IMR-90 (cell line): ENCODE measurements around the gene WDR5. TPM values are rescaled to one million over a fixed set of nuclear protein-coding genes. Genes with fewer than 3 reads are reported as not detected.
A peak's percentile ranks its signal among the peaks of the same experiment; 100 is the strongest.

Experiments used
- ATAC-seq: fragments of 200-7000 bp; cut with Tn5 transposase; 2 replicates; pipeline ENCODE4 v1.9.1; 2020; ENCODE audit warnings: low read depth, mild to moderate bottlenecking, moderate library complexity
- BruUV-seq: library from RNA; stranded (reverse); fragments of 400-500 nt; replicated peaks from 2 replicates; lab custom pipeline; 2021; lab: Mats Ljungman, UMichigan
- CTCF ChIA-PET: fragments of 300-600 bp; formaldehyde crosslinking; extraction: SDS; loops from one replicate; lab custom pipeline; 2021; ENCODE audit warnings: antibody characterized with exemption; lab: Yijun Ruan, JAX
- POLR2A ChIA-PET: fragments of 300-600 bp; sonication (Branson Sonifier 250); formaldehyde crosslinking; loops from one replicate; lab custom pipeline; 2022; ENCODE audit warnings: antibody characterized with exemption; ENCODE audit not compliant: unreplicated experiment; lab: Charles Lee
- DNase-seq: peaks from one replicate; pipeline ENCODE4 v3.0.0; 2013
- H2AFZ ChIP-seq: replicated peaks from 2 replicates; pipeline ENCODE3; 2013; ENCODE audit warnings: low read length, mild to moderate bottlenecking; ENCODE audit not compliant: poor library complexity
- H2AK5ac ChIP-seq: 2 replicates; pipeline ENCODE4 v1.6.1; 2013; ENCODE audit warnings: low read depth, low read length, inconsistent platforms
- H2AK9ac ChIP-seq: replicated peaks from 2 replicates; pipeline ENCODE3; 2013; ENCODE audit warnings: mild to moderate bottlenecking, low read depth, low read length, moderate library complexity; ENCODE audit not compliant: poor library complexity
- H2BK120ac ChIP-seq: 2 replicates; pipeline ENCODE4 v1.6.1; 2013; ENCODE audit warnings: low read depth, low read length, inconsistent platforms
- H2BK15ac ChIP-seq: 3 replicates; pipeline ENCODE4 v1.6.1; 2013; ENCODE audit warnings: low read depth, low read length, inconsistent platforms
- H2BK20ac ChIP-seq: 2 replicates; pipeline ENCODE4 v1.6.1; 2013; ENCODE audit warnings: low read depth, mild to moderate bottlenecking, inconsistent platforms, low read length, moderate library complexity
- H2BK5ac ChIP-seq: 2 replicates; pipeline ENCODE4 v1.6.1; 2013; ENCODE audit warnings: mild to moderate bottlenecking, low read depth, low read length, inconsistent platforms; ENCODE audit not compliant: poor library complexity, severe bottlenecking
- H3K14ac ChIP-seq: replicated peaks from 2 replicates; pipeline ENCODE4 v1.6.1; 2013; ENCODE audit warnings: low read depth, low read length, inconsistent platforms
- H3K18ac ChIP-seq: 2 replicates; pipeline ENCODE4 v1.6.1; 2013; ENCODE audit warnings: low read depth, low read length, control low read depth
- H3K23ac ChIP-seq: 2 replicates; pipeline ENCODE4 v1.6.1; 2013; ENCODE audit warnings: low read depth, low read length, inconsistent platforms
- H3K27ac ChIP-seq: 2 replicates; pipeline ENCODE4 v1.5.1; 2013; ENCODE audit warnings: mild to moderate bottlenecking, control low read depth, low read length; ENCODE audit not compliant: insufficient read depth
- H3K27me3 ChIP-seq: 2 replicates; pipeline ENCODE4 v1.6.1; 2013; ENCODE audit warnings: low read length; ENCODE audit not compliant: control insufficient read depth, insufficient read depth
- H3K36me3 ChIP-seq: 2 replicates; pipeline ENCODE4 v1.6.1; 2013; ENCODE audit warnings: low read length, mixed read lengths; ENCODE audit not compliant: control insufficient read depth, insufficient read depth
- H3K4ac ChIP-seq: 2 replicates; pipeline ENCODE4 v1.6.1; 2013; ENCODE audit warnings: low read depth, low read length, inconsistent platforms
- H3K4me1 ChIP-seq: 2 replicates; pipeline ENCODE4 v1.6.1; 2013; ENCODE audit warnings: low read length, mixed read lengths; ENCODE audit not compliant: control insufficient read depth, insufficient read depth
- H3K4me2 ChIP-seq: 2 replicates; pipeline ENCODE4 v1.6.1; 2013; ENCODE audit warnings: low read depth, mild to moderate bottlenecking, control low read depth, low read length, moderate library complexity
- H3K4me3 ChIP-seq: 2 replicates; pipeline ENCODE4 v1.5.1; 2013; ENCODE audit warnings: low read depth, mild to moderate bottlenecking, control low read depth, low read length, moderate library complexity; ENCODE audit not compliant: insufficient read depth
- H3K56ac ChIP-seq: 2 replicates; pipeline ENCODE4 v1.6.1; 2013; ENCODE audit warnings: low read length, inconsistent platforms; ENCODE audit not compliant: insufficient read depth; ENCODE audit errors: extremely low read depth
- H3K79me1 ChIP-seq, 2 experiments: 2 replicates each; pipeline ENCODE4 v1.6.1; 2013; ENCODE audit warnings: low read length in 2 of 2, inconsistent platforms in 1 of 2, low read depth in 1 of 2
- H3K9ac ChIP-seq: 2 replicates; pipeline ENCODE4 v1.6.1; 2013; ENCODE audit warnings: low read depth, low read length, control low read depth
- H3K9me1 ChIP-seq: 2 replicates; pipeline ENCODE4 v1.6.1; 2013; ENCODE audit warnings: low read length, inconsistent platforms; ENCODE audit not compliant: insufficient read depth
- H3K9me3 ChIP-seq: 2 replicates; pipeline ENCODE4 v1.6.1; 2013; ENCODE audit warnings: low read length; ENCODE audit not compliant: control insufficient read depth, insufficient read depth
- H4K20me1 ChIP-seq: 2 replicates; pipeline ENCODE4 v1.6.1; 2013; ENCODE audit warnings: low read length, inconsistent platforms; ENCODE audit not compliant: insufficient read depth
- H4K5ac ChIP-seq: 2 replicates; pipeline ENCODE4 v1.6.1; 2013; ENCODE audit warnings: mild to moderate bottlenecking, low read depth, low read length, control low read depth
- H4K8ac ChIP-seq, 2 experiments: 2 replicates each; pipeline ENCODE4 v1.6.1; 2013; ENCODE audit warnings: low read depth in 2 of 2, low read length in 2 of 2, control low read depth in 1 of 2, inconsistent platforms in 1 of 2
- H4K91ac ChIP-seq: 2 replicates; pipeline ENCODE4 v1.6.1; 2013; ENCODE audit warnings: low read depth, low read length, inconsistent platforms; ENCODE audit not compliant: insufficient read depth
- BHLHE40 ChIP-seq: fragments of 150-350 bp; IDR thresholded peaks from 2 replicates; pipeline ENCODE4 v1.6.1; 2016; ENCODE audit warnings: mild to moderate bottlenecking, low read depth, low read length
- CEBPB ChIP-seq: IDR thresholded peaks from 2 replicates; pipeline ENCODE4 v1.6.1; 2012; ENCODE audit warnings: low read depth, low read length, improper control_type of control experiment
- CHD1 ChIP-seq: IDR thresholded peaks from 2 replicates; pipeline ENCODE4 v1.6.1; 2012; ENCODE audit warnings: low read depth, low read length, improper control_type of control experiment
- ELK1 ChIP-seq: fragments of 150-350 bp; IDR thresholded peaks from 2 replicates; pipeline ENCODE4 v1.6.1; 2016; ENCODE audit warnings: low read depth, mild to moderate bottlenecking, low read length, moderate library complexity, borderline replicate concordance
- MAFK ChIP-seq: IDR thresholded peaks from 2 replicates; pipeline ENCODE4 v1.6.1; 2012; ENCODE audit warnings: low read depth, low read length, improper control_type of control experiment
- MAZ ChIP-seq: IDR thresholded peaks from 2 replicates; pipeline ENCODE4 v1.6.1; 2012; ENCODE audit warnings: low read depth, mild to moderate bottlenecking, low read length, improper control_type of control experiment, moderate library complexity, borderline replicate concordance
- MXI1 ChIP-seq: IDR thresholded peaks from 2 replicates; pipeline ENCODE4 v1.6.1; 2012; ENCODE audit warnings: low read depth, mild to moderate bottlenecking, low read length, moderate library complexity, borderline replicate concordance
- NFE2L2 ChIP-seq: fragments of 150-350 bp; IDR thresholded peaks from 2 replicates; pipeline ENCODE4 v1.6.1; 2016; ENCODE audit warnings: low read depth, mild to moderate bottlenecking, low read length
- POLR2A ChIP-seq: IDR thresholded peaks from 2 replicates; pipeline ENCODE4 v1.6.1; 2012; ENCODE audit warnings: mild to moderate bottlenecking, low read depth, low read length
- RAD21 ChIP-seq: IDR thresholded peaks from 2 replicates; pipeline ENCODE4 v1.6.1; 2012; ENCODE audit warnings: low read length, improper control_type of control experiment
- RCOR1 ChIP-seq: IDR thresholded peaks from 2 replicates; pipeline ENCODE4 v1.6.1; 2012; ENCODE audit warnings: mild to moderate bottlenecking, low read length, improper control_type of control experiment; ENCODE audit not compliant: insufficient replicate concordance
- RFX5 ChIP-seq: IDR thresholded peaks from 2 replicates; pipeline ENCODE4 v1.8.0; 2012; ENCODE audit warnings: low read depth, mild to moderate bottlenecking, low read length, moderate library complexity
- SMC3 ChIP-seq: fragments of 150-350 bp; IDR thresholded peaks from 2 replicates; pipeline ENCODE4 v1.6.1; 2016; ENCODE audit warnings: low read depth, mild to moderate bottlenecking, antibody characterized with exemption, low read length, moderate library complexity
- USF2 ChIP-seq: fragments of 150-350 bp; IDR thresholded peaks from 2 replicates; pipeline ENCODE4 v1.6.1; 2017; ENCODE audit warnings: mild to moderate bottlenecking, antibody characterized with exemption, low read length, low read depth
- whole genome bisulfite sequencing, 2 experiments: methylation state at CpG; one replicate each; pipeline versions ENCODE4 v1.1.5 to v1.1.7; 2013; ENCODE audit warnings: missing lambda C conversion rate in 2 of 2; ENCODE audit not compliant: insufficient read length in 1 of 2; ENCODE audit errors: extremely low coverage in 2 of 2; 5-methylcytosine and 5-hydroxymethylcytosine counted together
- dilution Hi-C: fragments of 300-500 bp; cut with HindIII; formaldehyde crosslinking; loops from one replicate; pipeline ENCODE4 v1.14.3; 2018; ENCODE audit warnings: low sequenced_read_pairs; ENCODE audit not compliant: unreplicated experiment
- in situ Hi-C: fragments of 300-500 bp; cut with MboI; formaldehyde crosslinking; loops from 3 replicates; pipeline ENCODE4 v1.14.3; 2019; ENCODE audit warnings: low sequenced_read_pairs, inconsistent platforms, mixed read lengths
- intact Hi-C: fragments of 100-400 bp; cut with micrococcal nuclease; formaldehyde crosslinking; loops from 2 replicates; pipeline ENCODE4 v1.10.0; 2022
- polyA plus RNA-seq, 3 experiments: library from polyadenylated mRNA; depleted of rRNA; stranded (reverse); fragments of >200 nt; gene quantifications; 2 replicates each; pipeline ENCODE4 v1.2.3, GENCODE V29; 2012; ENCODE audit warnings: low replicate concordance in 1 of 3
- total RNA-seq: library from RNA; depleted of rRNA; stranded (reverse); fragments of >200 nt; gene quantifications from 2 replicates; pipeline ENCODE4 v1.2.3, GENCODE V29; 2012

Gene WDR5
- total and polyA plus RNA-seq, 2 of the 4 experiments (the other 2 are of a cell fraction), result 18.3 to 26.6 TPM

GRCh38 chr9:134170532-134171315 lies 34.8 kb downstream of the WDR5 start:
- no peak overlapping the region for H2BK20ac ChIP-seq
- H4K5ac ChIP-seq, result no peak overlapping the region
- H3K23ac ChIP-seq, result no peak overlapping the region
- H2BK15ac ChIP-seq, result no peak overlapping the region
- no peak overlapping the region for H3K14ac ChIP-seq
- peaks cover 0 to 8% of the 10 kb centered on the region in 2 experiments; a peak in 1 of 4 replicates for H3K79me1 ChIP-seq
- no peak overlapping the region for H3K4me2 ChIP-seq
- WGBS, 2 experiments, result 43% methylated on average over 7 of the region's 17 CpGs; no CpG with 5 or more reads in 1 of the 2 experiments
- H3K36me3 ChIP-seq, result no peaks in the 10 kb centered on the region
- no peak for ATAC-seq
- no peak overlapping the region for H2BK5ac ChIP-seq
- H3K4me1 ChIP-seq, result peaks cover 12% of the 10 kb centered on the region
- H3K9me3 ChIP-seq, result no peaks in the 10 kb centered on the region
- intact Hi-C loops (loop anchor here (1.0 to 2.0 kb wide), 3 partner anchors 158 to 273 kb away; no protein-coding TSS in a partner anchor), in situ Hi-C loops (no loop called here), dilution Hi-C loops (no loop called here)
- H3K27ac ChIP-seq, result no peak overlapping the region
- CTCF ChIA-PET, result interaction anchor here (0.5 to 3.0 kb wide), 14 partner anchors 15 to 703 kb away, joined by 3 to 27 read pairs (median 4); no protein-coding TSS in a partner anchor
- DNase-seq, result no peak
- no peak overlapping the region for H3K4ac ChIP-seq
- H2AK5ac ChIP-seq, result no peak overlapping the region
- H4K8ac ChIP-seq, result no peak overlapping the region
- H2AFZ ChIP-seq, result peak overlapping the region; percentile 16
- H3K9ac ChIP-seq, result no peak overlapping the region
- H3K56ac ChIP-seq, result no peak overlapping the region
- POLR2A ChIA-PET, result no interaction called here
- H3K4me3 ChIP-seq, result no peak overlapping the region
- H2BK120ac ChIP-seq, result no peak overlapping the region
- no peaks in the 10 kb centered on the region for H4K20me1 ChIP-seq
- BruUV-seq, result no TSS peak
- peak overlapping the region; percentile 95 for H2AK9ac ChIP-seq
- no peak overlapping the region for H4K91ac ChIP-seq
- peaks cover 10% of the 10 kb centered on the region; the same call in 1 of the 2 replicates for H3K9me1 ChIP-seq
- no peak overlapping the region for H3K18ac ChIP-seq
- H3K27me3 ChIP-seq, result no peaks in the 10 kb centered on the region; the same call in 1 of the 2 replicates
- TF ChIP-seq USF2, result no peak
- TF ChIP-seq CHD1, result no peak
- TF ChIP-seq NFE2L2, result no peak
- no peak for TF ChIP-seq MXI1
- TF ChIP-seq CEBPB, result no peak
- no peak for TF ChIP-seq SMC3
- TF ChIP-seq RFX5, result no peak
- no peak for TF ChIP-seq MAFK
- no peak for TF ChIP-seq POLR2A
- no peak for TF ChIP-seq ELK1
- no peak for TF ChIP-seq MAZ
- no peak for TF ChIP-seq RAD21
- TF ChIP-seq BHLHE40, result no peak
- TF ChIP-seq RCOR1, result no peak
